ENCODE measurements around the gene MGAT1. TPM values are rescaled to one million over a fixed set of nuclear protein-coding genes. Genes with fewer than 3 reads are reported as not detected.

The MGAT1 gene
- 100 to 1,000 TPM; 176 to 184 TPM for total RNA-seq

DNA sequence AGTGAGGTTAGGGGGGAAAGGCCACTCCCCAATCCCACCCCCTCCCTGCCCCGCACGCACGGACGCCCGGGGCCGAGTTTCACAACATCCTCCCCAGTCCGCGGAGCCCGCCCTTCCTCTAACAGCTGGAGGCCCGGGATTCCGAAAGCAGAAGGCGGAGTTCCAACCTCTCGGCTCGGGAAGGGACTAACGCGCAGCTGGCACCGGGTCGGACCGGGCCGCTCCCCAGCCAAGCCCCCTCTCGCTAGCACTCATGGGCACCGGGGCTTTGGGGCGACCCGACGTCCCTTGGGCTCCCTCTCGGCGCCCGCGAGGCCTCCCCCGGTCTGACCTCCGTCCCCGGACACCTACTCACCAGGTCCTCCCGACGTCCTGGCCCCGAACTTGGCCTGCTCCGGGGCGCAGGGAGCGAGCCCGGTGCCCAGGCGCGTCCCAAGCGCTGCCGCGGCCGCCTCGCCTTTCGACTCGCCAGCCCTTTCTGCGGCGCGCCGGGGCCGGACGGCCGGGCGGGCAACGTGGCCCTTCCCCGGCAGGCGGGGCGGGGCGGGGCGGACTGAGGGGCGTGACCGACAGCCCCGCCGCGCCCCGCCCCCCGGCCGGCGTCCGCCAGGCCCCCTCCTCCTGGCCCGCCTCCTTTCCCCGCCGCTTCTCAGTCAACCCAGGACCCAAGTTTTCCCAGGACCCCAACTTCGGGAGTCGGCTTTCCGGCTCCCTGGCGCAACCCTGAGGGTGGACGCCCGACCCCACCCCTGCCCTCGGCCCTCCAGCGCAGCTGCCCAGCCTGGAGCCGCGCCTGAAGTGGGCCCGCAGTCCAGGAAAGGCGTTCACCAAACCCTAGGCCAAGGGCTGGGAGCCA, at the start of gene MGAT1:
TSS of gene MGAT1 (minus strand) at position 482 of the 856 bp plus-strand sequence. CDS start 9,835 bp downstream, outside the sequence.

DNA sequence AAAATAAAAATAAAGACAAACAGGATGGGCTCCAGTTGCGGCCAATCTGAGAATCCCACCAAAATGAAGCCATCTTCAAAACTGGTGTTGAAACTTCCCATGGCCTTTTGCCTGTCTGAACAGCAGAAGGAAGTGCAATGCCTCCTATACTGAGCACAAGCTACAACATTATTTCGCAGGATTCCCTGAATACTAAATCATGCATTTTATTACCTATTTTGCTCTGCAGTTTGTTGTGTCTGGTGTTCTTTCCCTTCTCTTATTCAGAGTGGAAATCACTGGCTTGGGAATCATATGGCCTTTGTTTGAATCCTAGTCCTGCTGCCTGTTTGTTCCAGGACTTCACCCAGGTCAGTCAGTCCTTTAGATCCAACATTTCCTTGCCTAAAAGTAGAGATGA, 62.6 kb downstream of the MGAT1 start, which contains the start of gene OR2Y1:
TSS of gene OR2Y1 (minus strand) at position 101 of the 400 bp plus-strand sequence. CDS start at position 101, 0 bp downstream.

Other genes with a start within 250 kb of the MGAT1 start
- not detected for gene SCGB3A1, start 211.3 kb downstream of the MGAT1 start, total RNA-seq
- gene FLT4, start 153.2 kb downstream of the MGAT1 start, total RNA-seq, result 1 to 10 TPM; 1.3 to 1.4 TPM
- not detected for gene OR2Y1, start 62.7 kb downstream of the MGAT1 start, total RNA-seq
- 10 to 100 TPM; 31.0 to 32.8 TPM for gene ZFP62, start 58.5 kb upstream of the MGAT1 start, total RNA-seq
- gene BTNL8, start 96.4 kb upstream of the MGAT1 start, total RNA-seq, result not detected
- gene BTNL3, start 186.0 kb upstream of the MGAT1 start, total RNA-seq, result not detected
- not detected for gene BTNL9, start 237.5 kb upstream of the MGAT1 start, total RNA-seq